ENCODE measurements around the gene VWA3B.

DNA sequence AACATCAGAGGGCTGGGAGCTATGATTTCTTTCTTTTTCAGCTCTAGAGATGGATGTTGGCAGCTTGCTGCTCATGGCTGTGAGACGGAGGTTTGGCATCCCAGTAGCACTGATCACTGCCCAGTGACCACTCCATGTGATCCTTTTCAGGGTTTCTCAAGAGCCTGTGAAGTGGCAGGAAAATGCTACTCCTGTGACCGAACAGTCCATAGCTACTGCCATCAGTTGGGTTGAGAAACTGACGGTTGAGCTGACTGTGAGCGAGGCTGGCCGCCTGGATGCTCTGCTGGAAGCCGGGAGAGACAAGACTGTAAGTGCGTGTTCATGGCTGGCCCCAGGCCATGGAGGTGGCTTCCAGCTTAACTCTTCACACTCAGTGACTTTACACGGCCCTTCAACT is 34.2 kb downstream of the VWA3B start:
- no peak for TF ChIP-seq EZH2 (IDR thresholded peaks at IDR 0.05; ENCODE audit: low read length)
- TF ChIP-seq, protein P1, sequence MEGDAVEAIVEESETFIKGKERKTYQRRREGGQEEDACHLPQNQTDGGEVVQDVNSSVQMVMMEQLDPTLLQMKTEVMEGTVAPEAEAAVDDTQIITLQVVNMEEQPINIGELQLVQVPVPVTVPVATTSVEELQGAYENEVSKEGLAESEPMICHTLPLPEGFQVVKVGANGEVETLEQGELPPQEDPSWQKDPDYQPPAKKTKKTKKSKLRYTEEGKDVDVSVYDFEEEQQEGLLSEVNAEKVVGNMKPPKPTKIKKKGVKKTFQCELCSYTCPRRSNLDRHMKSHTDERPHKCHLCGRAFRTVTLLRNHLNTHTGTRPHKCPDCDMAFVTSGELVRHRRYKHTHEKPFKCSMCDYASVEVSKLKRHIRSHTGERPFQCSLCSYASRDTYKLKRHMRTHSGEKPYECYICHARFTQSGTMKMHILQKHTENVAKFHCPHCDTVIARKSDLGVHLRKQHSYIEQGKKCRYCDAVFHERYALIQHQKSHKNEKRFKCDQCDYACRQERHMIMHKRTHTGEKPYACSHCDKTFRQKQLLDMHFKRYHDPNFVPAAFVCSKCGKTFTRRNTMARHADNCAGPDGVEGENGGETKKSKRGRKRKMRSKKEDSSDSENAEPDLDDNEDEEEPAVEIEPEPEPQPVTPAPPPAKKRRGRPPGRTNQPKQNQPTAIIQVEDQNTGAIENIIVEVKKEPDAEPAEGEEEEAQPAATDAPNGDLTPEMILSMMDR (optimal IDR thresholded peaks at IDR 0.05 in 1 of 3, IDR thresholded peaks at IDR 0.05 in 1 of 3, conservative IDR thresholded peaks at IDR 0.05 in 1 of 3; ENCODE audit: extremely low read depth in 1 of 3, insufficient read depth in 2 of 3, low read length in 3 of 3): no peak

Measured in keratinocyte (primary cell).